ENCODE data around the gene CNMD. TPM values are rescaled to one million over a fixed set of nuclear protein-coding genes. Genes with fewer than 3 reads are reported as not detected.

Gene CNMD
- total RNA-seq (ENCODE audit: low replicate concordance): 5.3 and 5.5 TPM in 2 replicates

DNA sequence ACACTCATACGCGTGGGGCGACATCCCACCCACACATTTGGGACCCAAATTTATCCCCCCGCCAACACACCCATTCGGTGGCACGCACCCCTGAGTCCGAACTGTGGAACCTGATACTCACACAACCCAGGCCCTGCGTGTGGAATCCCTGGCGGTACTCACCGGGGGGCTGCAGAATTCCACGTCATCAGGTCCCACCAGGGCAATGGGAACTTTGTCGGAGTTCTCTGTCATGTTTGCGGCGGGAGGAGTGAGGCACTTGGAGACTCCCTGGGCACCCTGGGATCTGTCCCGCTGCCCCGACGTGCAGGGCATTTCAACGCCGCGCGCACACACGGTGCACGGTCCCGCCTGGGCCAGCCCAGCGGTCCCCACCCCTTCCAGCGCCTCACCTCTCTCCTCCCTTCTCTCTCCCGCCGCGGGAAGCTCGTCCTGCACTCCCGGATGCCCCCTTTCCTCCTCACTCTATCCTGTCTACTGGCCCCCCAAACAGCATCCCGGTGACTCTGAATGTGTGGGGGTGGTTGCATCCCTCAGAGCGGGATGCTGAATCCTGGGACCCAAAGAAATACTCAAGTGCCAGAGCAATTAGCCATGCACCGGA, at the start of gene CNMD:
Gene CNMD, minus strand, starts transcription at position 353 of the 604 bp plus-strand sequence. Its CDS starts 119 bp downstream, at position 234.
- Mint-ChIP-seq H3K9me3 (peaks cover 5% of the 10 kb centered on the region), H3K4me1 (peaks cover 20% of the 10 kb centered on the region), H3K4me3 (peak within 1 kb of the TSS; percentile 78), H3K27me3 (ENCODE audit: insufficient read depth, low read depth) (peaks cover 20% of the 10 kb centered on the region), H3K36me3 (no peaks in the 10 kb centered on the region), H3K27ac (no peak within 1 kb of the TSS)
- Histone ChIP-seq H3K9me3 (ENCODE audit: low read depth) (no peaks in the 10 kb centered on the region), H3K79me2 (ENCODE audit: low read depth) (no peaks in the 10 kb centered on the region), H3K4me3 (peak within 1 kb of the TSS; percentile 55), H3K4me1 (peaks cover 14% of the 10 kb centered on the region), H3K36me3 (no peaks in the 10 kb centered on the region), H3F3A (ENCODE audit: low read depth) (peaks cover 15% of the 10 kb centered on the region), H3K27ac (no peak within 1 kb of the TSS), H4K20me1 (ENCODE audit: low read depth) (no peaks in the 10 kb centered on the region), H2AFZ (replicated peaks) (peak within 1 kb of the TSS; percentile 94), H3K27me3 (peaks cover 25% of the 10 kb centered on the region), H3K9ac (no peak within 1 kb of the TSS), H3K4me2 (peak within 1 kb of the TSS; percentile 78)
- TF ChIP-seq EZH2phosphoT487 (IDR thresholded peaks at IDR 0.05) (no peak), EZH2 (IDR thresholded peaks at IDR 0.05) (peak; percentile 54)
- TF ChIP-seq, protein P1, sequence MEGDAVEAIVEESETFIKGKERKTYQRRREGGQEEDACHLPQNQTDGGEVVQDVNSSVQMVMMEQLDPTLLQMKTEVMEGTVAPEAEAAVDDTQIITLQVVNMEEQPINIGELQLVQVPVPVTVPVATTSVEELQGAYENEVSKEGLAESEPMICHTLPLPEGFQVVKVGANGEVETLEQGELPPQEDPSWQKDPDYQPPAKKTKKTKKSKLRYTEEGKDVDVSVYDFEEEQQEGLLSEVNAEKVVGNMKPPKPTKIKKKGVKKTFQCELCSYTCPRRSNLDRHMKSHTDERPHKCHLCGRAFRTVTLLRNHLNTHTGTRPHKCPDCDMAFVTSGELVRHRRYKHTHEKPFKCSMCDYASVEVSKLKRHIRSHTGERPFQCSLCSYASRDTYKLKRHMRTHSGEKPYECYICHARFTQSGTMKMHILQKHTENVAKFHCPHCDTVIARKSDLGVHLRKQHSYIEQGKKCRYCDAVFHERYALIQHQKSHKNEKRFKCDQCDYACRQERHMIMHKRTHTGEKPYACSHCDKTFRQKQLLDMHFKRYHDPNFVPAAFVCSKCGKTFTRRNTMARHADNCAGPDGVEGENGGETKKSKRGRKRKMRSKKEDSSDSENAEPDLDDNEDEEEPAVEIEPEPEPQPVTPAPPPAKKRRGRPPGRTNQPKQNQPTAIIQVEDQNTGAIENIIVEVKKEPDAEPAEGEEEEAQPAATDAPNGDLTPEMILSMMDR (IDR thresholded peaks at IDR 0.05): no peak
- peak; percentile 50 for DNase-seq (ENCODE audit: low spot score)

DNA sequence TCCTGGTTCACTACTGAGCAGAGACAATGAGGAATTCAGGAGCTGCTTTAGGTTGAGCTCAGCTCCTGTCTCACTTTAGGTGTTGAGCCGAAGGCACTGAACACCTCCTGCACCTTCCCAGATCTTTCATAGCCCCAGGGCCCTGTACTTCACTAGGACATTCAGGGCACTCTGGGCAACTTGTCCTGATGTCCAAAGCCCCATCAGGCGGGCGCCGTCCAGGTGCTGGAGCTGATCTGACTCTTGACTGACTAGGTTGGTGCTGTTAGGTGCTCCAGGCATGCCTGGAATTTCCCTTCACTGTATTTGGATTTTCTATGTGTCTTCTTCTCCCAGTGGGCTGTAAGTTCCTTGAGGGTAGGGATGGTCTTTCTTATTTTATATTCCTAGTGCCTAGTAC, 48.4 kb upstream of the CNMD start:
- no peaks in the 10 kb centered on the region for H3K36me3 ChIP-seq
- H3K27me3 ChIP-seq: no peaks in the 10 kb centered on the region
- no peak overlapping the region for H3K27ac ChIP-seq
- Mint-ChIP-seq H3K27ac (no peak overlapping the region), H3K4me1 (peaks cover 16% of the 10 kb centered on the region), H3K27me3 (ENCODE audit: insufficient read depth, low read depth) (peaks cover 12% of the 10 kb centered on the region), H3K4me3 (no peak overlapping the region), H3K36me3 (no peaks in the 10 kb centered on the region), H3K9me3 (no peaks in the 10 kb centered on the region)
- H3K9ac ChIP-seq: no peak overlapping the region
- no peaks in the 10 kb centered on the region for H3K79me2 ChIP-seq (ENCODE audit: low read depth)
- H3K4me2 ChIP-seq: no peak overlapping the region
- TF ChIP-seq, protein P1 (IDR thresholded peaks at IDR 0.05): no peak
- TF ChIP-seq EZH2phosphoT487 (IDR thresholded peaks at IDR 0.05): no peak
- no peak for TF ChIP-seq EZH2 (IDR thresholded peaks at IDR 0.05)
- no peak overlapping the region for H2AFZ ChIP-seq (replicated peaks)
- H3F3A ChIP-seq (ENCODE audit: low read depth): no peaks in the 10 kb centered on the region
- no peaks in the 10 kb centered on the region for H3K4me1 ChIP-seq
- no peaks in the 10 kb centered on the region for H3K9me3 ChIP-seq (ENCODE audit: low read depth)
- no peak for DNase-seq (ENCODE audit: low spot score)
- H3K4me3 ChIP-seq: no peak overlapping the region
- no peaks in the 10 kb centered on the region for H4K20me1 ChIP-seq (ENCODE audit: low read depth)

DNA sequence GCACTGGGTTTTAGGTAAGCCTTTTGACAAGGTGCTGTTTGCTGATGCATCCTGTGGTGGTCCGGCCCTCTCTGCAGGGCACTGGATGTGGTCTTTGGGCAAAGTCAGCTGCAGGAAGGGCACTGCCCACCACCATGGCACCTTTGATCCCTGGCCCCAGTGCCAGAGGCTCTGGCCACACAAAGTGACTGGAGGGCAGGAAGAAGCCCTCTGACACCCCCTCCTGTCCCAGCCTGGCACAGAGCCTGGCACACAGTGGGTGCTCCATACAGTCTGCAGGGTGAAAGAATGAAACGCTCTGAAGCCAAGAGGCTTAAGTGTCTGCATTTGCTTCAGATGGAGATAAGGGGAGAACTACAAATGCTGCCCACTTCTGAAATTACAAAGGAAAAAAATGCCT, 47.6 kb upstream of the CNMD start:
- Histone ChIP-seq H3F3A (ENCODE audit: low read depth) (no peaks in the 10 kb centered on the region), H2AFZ (replicated peaks) (no peak overlapping the region), H3K79me2 (ENCODE audit: low read depth) (no peaks in the 10 kb centered on the region), H3K36me3 (no peaks in the 10 kb centered on the region), H3K27ac (no peak overlapping the region), H3K4me3 (no peak overlapping the region), H4K20me1 (ENCODE audit: low read depth) (no peaks in the 10 kb centered on the region), H3K9me3 (ENCODE audit: low read depth) (no peaks in the 10 kb centered on the region), H3K27me3 (no peaks in the 10 kb centered on the region), H3K9ac (no peak overlapping the region), H3K4me2 (no peak overlapping the region), H3K4me1 (no peaks in the 10 kb centered on the region)
- no peak for DNase-seq (ENCODE audit: low spot score)
- H3K4me3 Mint-ChIP-seq: no peak overlapping the region
- TF ChIP-seq, protein P1 (IDR thresholded peaks at IDR 0.05): no peak
- TF ChIP-seq EZH2 (IDR thresholded peaks at IDR 0.05): no peak
- no peak for TF ChIP-seq EZH2phosphoT487 (IDR thresholded peaks at IDR 0.05)
- no peak overlapping the region for H3K27ac Mint-ChIP-seq
- no peaks in the 10 kb centered on the region for H3K36me3 Mint-ChIP-seq
- peaks cover 23% of the 10 kb centered on the region for H3K4me1 Mint-ChIP-seq
- no peaks in the 10 kb centered on the region for H3K9me3 Mint-ChIP-seq
- peaks cover 12% of the 10 kb centered on the region for H3K27me3 Mint-ChIP-seq (ENCODE audit: insufficient read depth, low read depth)
